GM21367 (cell line): ENCODE data around the gene PLD6.
"Not testable (repeated sequence)": the region's sequence is repeated elsewhere in the genome, so short reads cannot be mapped to it uniquely, and the experiment has no call there.

Experiments used
- ATAC-seq: cut with Tn5 transposase; IDR thresholded peaks from one replicate; pipeline ENCODE4 v1.9.1; 2021; ENCODE audit not compliant: unreplicated experiment

The PLD6 gene

GRCh38 chr17:17179371-17179827 is 26.7 kb downstream of the PLD6 start:
- ATAC-seq, result no peak

- ATAC-seq, result no peak
These were observed 29.0 kb downstream of the PLD6 start for GRCh38 chr17:17177176-17177575.

- no peak for ATAC-seq
These were observed 29.8 kb downstream of the PLD6 start for GRCh38 chr17:17176341-17176740.

GRCh38 chr17:17175917-17176316 is 30.2 kb downstream of the PLD6 start:
- ATAC-seq, result no peak

GRCh38 chr17:17175340-17175739 is 30.8 kb downstream of the PLD6 start:
- ATAC-seq, result no peak

- no peak for ATAC-seq
These were observed 32.2 kb downstream of the PLD6 start for GRCh38 chr17:17173921-17174320.

GRCh38 chr17:17172990-17173389 is 33.1 kb downstream of the PLD6 start:
- ATAC-seq, result no peak

GRCh38 chr17:17172001-17172939 is 33.9 kb downstream of the PLD6 start:
- no peak for ATAC-seq

GRCh38 chr17:17171186-17171585 is 34.9 kb downstream of the PLD6 start:
- no peak for ATAC-seq

GRCh38 chr17:17170346-17170985 is 35.7 kb downstream of the PLD6 start:
- ATAC-seq, result no peak

GRCh38 chr17:17169396-17169795 is 36.7 kb downstream of the PLD6 start:
- ATAC-seq, result no peak

GRCh38 chr17:17168401-17168800 is 37.7 kb downstream of the PLD6 start:
- no peak for ATAC-seq

GRCh38 chr17:17167986-17168385 is 38.1 kb downstream of the PLD6 start:
- ATAC-seq, result no peak

GRCh38 chr17:17167356-17167755 is 38.8 kb downstream of the PLD6 start:
- ATAC-seq, result no peak

GRCh38 chr17:17166446-17166845 is 39.7 kb downstream of the PLD6 start:
- no peak for ATAC-seq

GRCh38 chr17:17165666-17166308 is 40.3 kb downstream of the PLD6 start:
- no peak for ATAC-seq

GRCh38 chr17:17164676-17165075 is 41.5 kb downstream of the PLD6 start:
- ATAC-seq, result no peak

GRCh38 chr17:17164156-17164555 is 42.0 kb downstream of the PLD6 start:
- no peak for ATAC-seq

- ATAC-seq, result no peak
These were observed 44.4 kb downstream of the PLD6 start for GRCh38 chr17:17161759-17162158.

- ATAC-seq, result no peak
These were observed 45.0 kb downstream of the PLD6 start for GRCh38 chr17:17161121-17161520.

GRCh38 chr17:17159571-17159970 is 46.6 kb downstream of the PLD6 start:
- no peak for ATAC-seq

- not testable (repeated sequence) for ATAC-seq
These were observed 47.6 kb downstream of the PLD6 start for GRCh38 chr17:17158506-17158905.
